Esophagus muscularis mucosa (tissue), 4 donors: Measurements from ENCODE around the gene SPAG16. TPM values are rescaled to one million over a fixed set of nuclear protein-coding genes. Genes with fewer than 3 reads are reported as not detected.

Experiments
- DNase-seq: peaks from one replicate; pipeline ENCODE4 v3.0.0-alpha.2; 2017; ENCODE audit errors: extremely low spot score
- H3K27ac ChIP-seq, 4 donors: fragments of 200-600 bp; sonication (generic); replicated peaks in 1 of 4; 1 replicate in 3 of 4; 2 replicates in 1 of 4; pipeline ENCODE4 v1.5.1; 2016 to 2019; ENCODE audit warnings: mild to moderate bottlenecking in 1 of 4
- H3K27me3 ChIP-seq, 4 donors: fragments of 200-600 bp; sonication (generic); one replicate each; pipeline versions ENCODE4 v1.5.1 to v1.6.0; 2016 to 2019
- H3K36me3 ChIP-seq, 4 donors: fragments of 200-600 bp; sonication (generic); one replicate each; pipeline ENCODE4 v1.5.1; 2016 to 2019
- H3K4me1 ChIP-seq, 4 donors: fragments of 200-600 bp; sonication (generic); one replicate each; pipeline ENCODE4 v1.5.1; 2016 to 2019
- H3K4me3 ChIP-seq, 4 donors: fragments of 200-600 bp; sonication (generic); 1 replicate in 2 of 4; 2 replicates in 2 of 4; pipeline ENCODE4 v1.5.1; 2016 to 2019; ENCODE audit warnings: mild to moderate bottlenecking in 4 of 4, moderate library complexity in 1 of 4
- H3K9me3 ChIP-seq, 4 donors: fragments of 200-600 bp; sonication (generic); 1 replicate in 3 of 4; 2 replicates in 1 of 4; pipeline ENCODE4 v1.5.1; 2016 to 2019
- CTCF ChIP-seq, 3 experiments: fragments of 200-600 bp in 2 of 3; fragments of 450-650 bp in 1 of 3; sonication (generic) in 2 of 3; IDR thresholded peaks; one replicate each; pipeline ENCODE4 v1.5.1; 2017 to 2019; ENCODE audit warnings: antibody characterized with exemption in 3 of 3, mild to moderate bottlenecking in 2 of 3, moderate library complexity in 1 of 3
- EP300 ChIP-seq: sonication (generic); formaldehyde crosslinking; IDR thresholded peaks from one replicate; pipeline ENCODE4 v1.6.1; 2017; ENCODE audit warnings: antibody characterized with exemption
- POLR2A ChIP-seq: fragments of 450-650 bp; IDR thresholded peaks from one replicate; pipeline ENCODE4 v1.6.1; 2017; ENCODE audit warnings: antibody characterized with exemption, moderate library complexity, mild to moderate bottlenecking, low read depth
- POLR2AphosphoS5 ChIP-seq, 2 donors: sonication (generic); formaldehyde crosslinking; IDR thresholded peaks; one replicate each; pipeline ENCODE4 v1.6.1; 2017; ENCODE audit warnings: antibody characterized with exemption in 2 of 2
- WGBS: methylation state at CpG from one replicate; pipeline ENCODE4 v1.1.5; 2018; 5-methylcytosine and 5-hydroxymethylcytosine counted together
- intact Hi-C: fragments of 100-400 bp; cut with DNase I; formaldehyde crosslinking; loops from one replicate; pipeline ENCODE4 v1.15.1; 2023
- total RNA-seq, 4 donors: library from RNA; depleted of rRNA; stranded (reverse); fragments of >200 nt; gene quantifications; one replicate each; pipeline versions ENCODE4 v1.1.0 to v1.2.1, GENCODE V29; 2016

Gene SPAG16
- total RNA-seq, 4 donors from 2014 or later: 26.8 to 36.1 (median 31.0) TPM

DNA sequence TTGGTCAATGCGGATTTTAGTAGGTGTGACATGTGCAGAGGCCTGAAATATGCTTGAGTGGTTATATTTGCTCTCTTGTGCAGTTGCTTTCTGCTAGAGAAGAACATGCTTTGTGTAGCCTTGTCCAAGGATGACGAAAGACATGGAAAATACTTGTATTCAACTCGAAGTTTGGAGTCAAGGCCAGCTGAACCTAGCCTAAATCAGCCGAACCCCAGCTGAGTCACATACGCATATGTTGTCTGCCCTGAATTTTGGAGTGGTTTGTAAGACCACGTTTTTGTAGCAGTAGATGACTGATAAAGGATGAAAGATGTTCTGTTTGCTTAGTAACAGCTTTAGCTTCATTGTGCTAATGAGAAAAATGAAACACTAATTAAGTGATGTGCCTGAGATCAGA, 22.5 kb upstream of the SPAG16 start:
- WGBS: 66% methylated on average over 6 of the region's 6 CpGs
- no peak for DNase-seq

DNA sequence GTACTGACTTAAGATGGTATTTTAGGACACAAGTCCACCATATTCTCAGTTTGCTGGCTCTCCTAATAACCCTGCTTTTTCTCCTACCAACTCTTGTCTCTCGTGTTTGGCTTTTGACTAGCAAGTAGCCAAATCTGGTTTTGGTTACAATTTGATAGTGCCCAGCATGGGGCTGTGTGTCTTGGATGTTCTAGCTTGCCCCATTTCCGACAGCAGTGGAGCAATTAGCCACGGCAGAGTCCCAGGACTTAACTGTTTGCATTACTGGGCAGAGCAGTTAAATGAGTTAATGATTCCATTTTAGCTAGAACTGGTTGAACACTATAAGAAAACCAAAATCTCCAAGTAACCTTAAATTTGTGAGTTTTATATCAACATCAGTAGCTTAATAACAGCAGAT, 18.6 kb upstream of the SPAG16 start:
- DNase-seq: no peak
- intact Hi-C loops: no loop called here
- 78% methylated on average over 3 of the region's 3 CpGs for WGBS

More for the DNA sequence above, 22.5 kb upstream of the SPAG16 start:
- no peaks in the 10 kb centered on the region for H3K27me3 ChIP-seq
- TF ChIP-seq EP300 (no peak), POLR2A (no peak), CTCF (IDR thresholded peaks at IDR 0.05) (no peak), POLR2AphosphoS5 (IDR thresholded peaks at IDR 0.05) (no peak)
- no peaks in the 10 kb centered on the region for H3K4me1 ChIP-seq
- intact Hi-C loops: no loop called here
- H3K4me3 ChIP-seq: no peak overlapping the region
- no peak overlapping the region for H3K27ac ChIP-seq
- no peaks in the 10 kb centered on the region for H3K36me3 ChIP-seq
- no peaks in the 10 kb centered on the region for H3K9me3 ChIP-seq

GRCh38 chr2:213266421-213266820, 17.8 kb upstream of the SPAG16 start:
- no CpG with 5 or more reads among the region's 2 CpGs for WGBS
- Histone ChIP-seq H3K9me3 (no peaks in the 10 kb centered on the region), H3K27me3 (no peaks in the 10 kb centered on the region), H3K36me3 (no peaks in the 10 kb centered on the region), H3K27ac (no peak overlapping the region), H3K4me3 (no peak overlapping the region), H3K4me1 (no peaks in the 10 kb centered on the region)
- intact Hi-C loops: no loop called here
- TF ChIP-seq EP300 (no peak), CTCF (IDR thresholded peaks at IDR 0.05) (no peak), POLR2A (no peak)
- no peak for DNase-seq

More for the DNA sequence above, 18.6 kb upstream of the SPAG16 start:
- no peaks in the 10 kb centered on the region for H3K27me3 ChIP-seq
- no peak for TF ChIP-seq EP300
- no peak for TF ChIP-seq CTCF (IDR thresholded peaks at IDR 0.05)
- TF ChIP-seq POLR2A: no peak
- TF ChIP-seq POLR2AphosphoS5 (IDR thresholded peaks at IDR 0.05): no peak
- no peaks in the 10 kb centered on the region for H3K36me3 ChIP-seq
- H3K9me3 ChIP-seq: no peaks in the 10 kb centered on the region
- H3K27ac ChIP-seq: no peak overlapping the region
- no peak overlapping the region for H3K4me3 ChIP-seq
- no peaks in the 10 kb centered on the region for H3K4me1 ChIP-seq

DNA sequence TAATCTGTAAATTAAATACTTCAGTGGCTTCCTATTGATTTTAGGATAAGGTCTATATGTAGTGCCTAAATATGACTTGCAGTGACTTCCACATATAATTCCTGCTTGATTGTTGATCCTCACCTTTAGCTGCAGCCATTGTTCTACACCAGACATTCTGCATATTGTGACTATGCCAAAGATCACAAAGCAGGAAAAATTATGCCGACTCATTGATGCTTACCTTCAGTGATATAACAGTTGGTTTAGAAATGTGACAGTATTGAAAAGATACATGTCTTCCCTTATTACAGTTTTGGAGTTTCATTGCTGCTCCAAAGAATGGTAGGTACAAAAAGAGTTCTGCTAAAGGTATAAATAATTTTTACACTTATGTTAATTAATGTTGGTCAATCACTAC, 12.3 kb upstream of the SPAG16 start:
- no peaks in the 10 kb centered on the region for H3K27me3 ChIP-seq
- no peak overlapping the region for H3K4me3 ChIP-seq
- H3K9me3 ChIP-seq: peaks cover 0 to 3% (median 0%) of the 10 kb centered on the region in 4 donors
- WGBS: 75% methylated on average over 1 of the region's 1 CpG
- intact Hi-C loops: no loop called here
- TF ChIP-seq POLR2A: no peak
- no peak for TF ChIP-seq CTCF (IDR thresholded peaks at IDR 0.05)
- TF ChIP-seq POLR2AphosphoS5 (IDR thresholded peaks at IDR 0.05): no peak
- no peak for TF ChIP-seq EP300
- no peak overlapping the region for H3K27ac ChIP-seq
- no peak for DNase-seq
- no peaks in the 10 kb centered on the region for H3K4me1 ChIP-seq
- no peaks in the 10 kb centered on the region for H3K36me3 ChIP-seq

GRCh38 chr2:213274143-213274542, 10.1 kb upstream of the SPAG16 start:
- H3K36me3 ChIP-seq: no peaks in the 10 kb centered on the region
- H3K27ac ChIP-seq: no peak overlapping the region
- no peak for DNase-seq
- 89% methylated on average over 1 of the region's 1 CpG for WGBS
- no peaks in the 10 kb centered on the region for H3K4me1 ChIP-seq
- H3K27me3 ChIP-seq: no peaks in the 10 kb centered on the region
- TF ChIP-seq POLR2A: no peak
- intact Hi-C loops: no loop called here
- H3K9me3 ChIP-seq: peaks cover 0 to 10% (median 5%) of the 10 kb centered on the region in 4 donors
- no peak overlapping the region for H3K4me3 ChIP-seq
